GM19324 (cell line): Measurements from ENCODE around the gene HPCAL1.

Experiments
- ATAC-seq: cut with Tn5 transposase; IDR thresholded peaks from one replicate; pipeline ENCODE4 v1.9.1; 2021; ENCODE audit warnings: mild to moderate bottlenecking, moderate library complexity; ENCODE audit not compliant: unreplicated experiment, low FRiP score

Gene HPCAL1

GRCh38 chr2:10414591-10414990 is 111.9 kb downstream of the HPCAL1 start:
- no peak for ATAC-seq

- ATAC-seq, result no peak
Measured at GRCh38 chr2:10415048-10415447, 112.3 kb downstream of the HPCAL1 start.

GRCh38 chr2:10415640-10416039 is 112.9 kb downstream of the HPCAL1 start:
- no peak for ATAC-seq

GRCh38 chr2:10417551-10418335 is 115.0 kb downstream of the HPCAL1 start:
- no peak for ATAC-seq

- ATAC-seq, result no peak
Measured at GRCh38 chr2:10419553-10420257, 117.0 kb downstream of the HPCAL1 start.

GRCh38 chr2:10422251-10422650 is 119.5 kb downstream of the HPCAL1 start:
- no peak for ATAC-seq

GRCh38 chr2:10422732-10423399 is 120.2 kb downstream of the HPCAL1 start:
- ATAC-seq, result no peak

- no peak for ATAC-seq
Measured at GRCh38 chr2:10423400-10423774, 120.7 kb downstream of the HPCAL1 start.

GRCh38 chr2:10424051-10424450 is 121.3 kb downstream of the HPCAL1 start:
- ATAC-seq, result no peak

- no peak for ATAC-seq
Measured at GRCh38 chr2:10424916-10425505, 122.3 kb downstream of the HPCAL1 start.

GRCh38 chr2:10425699-10426098 is 123.0 kb downstream of the HPCAL1 start:
- no peak for ATAC-seq

GRCh38 chr2:10426726-10427617 is 124.3 kb downstream of the HPCAL1 start:
- no peak for ATAC-seq

- no peak for ATAC-seq
Measured at GRCh38 chr2:10427618-10427949, 124.9 kb downstream of the HPCAL1 start.

- no peak for ATAC-seq
Measured at GRCh38 chr2:10428355-10428754, 125.7 kb downstream of the HPCAL1 start.

GRCh38 chr2:10428924-10429323 is 126.2 kb downstream of the HPCAL1 start:
- ATAC-seq, result no peak

- ATAC-seq, result no peak
Measured at GRCh38 chr2:10430886-10431622, 128.3 kb downstream of the HPCAL1 start.

- no peak for ATAC-seq
Measured at GRCh38 chr2:10431797-10432196, 129.1 kb downstream of the HPCAL1 start.

GRCh38 chr2:10432311-10433181 is 129.8 kb downstream of the HPCAL1 start:
- ATAC-seq, result no peak
